ENCODE data around the gene IL1RAP. TPM values are rescaled to one million over a fixed set of nuclear protein-coding genes. Genes with fewer than 3 reads are reported as not detected.
A peak's percentile ranks its signal among the peaks of the same experiment; 100 is the strongest.

IL1RAP gene
- polyA plus RNA-seq, 3 donors, result 8.0 to 12.6 (median 11.8) TPM

DNA sequence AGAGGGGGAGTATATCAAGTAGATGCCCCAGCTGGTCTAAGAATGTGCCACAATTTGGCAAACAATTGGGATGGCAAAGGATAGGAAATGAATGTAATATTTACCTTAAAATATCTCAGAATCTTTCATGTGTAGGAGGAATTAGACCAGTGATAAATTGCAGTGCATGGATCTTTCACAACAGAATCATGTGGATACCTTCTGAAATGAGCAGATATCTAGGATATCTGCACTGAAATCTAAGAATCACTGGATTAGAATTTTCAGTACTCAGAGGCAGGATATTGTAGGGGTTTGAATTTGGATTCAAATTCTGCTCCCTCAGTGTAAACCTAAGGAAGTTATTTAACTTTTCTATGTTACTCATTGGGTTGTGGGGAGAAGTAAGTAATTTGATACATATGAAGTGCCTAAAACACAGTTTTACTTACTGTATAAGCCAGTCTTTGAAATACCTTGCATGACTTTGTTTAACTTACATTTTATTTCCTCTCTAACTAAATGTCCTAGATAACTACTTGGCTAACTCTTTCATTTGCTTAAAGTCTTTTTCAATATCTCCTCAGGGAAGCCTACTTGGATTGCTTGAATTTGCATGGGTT is 8.8 kb downstream of the IL1RAP start:
- TF ChIP-seq, protein P1, sequence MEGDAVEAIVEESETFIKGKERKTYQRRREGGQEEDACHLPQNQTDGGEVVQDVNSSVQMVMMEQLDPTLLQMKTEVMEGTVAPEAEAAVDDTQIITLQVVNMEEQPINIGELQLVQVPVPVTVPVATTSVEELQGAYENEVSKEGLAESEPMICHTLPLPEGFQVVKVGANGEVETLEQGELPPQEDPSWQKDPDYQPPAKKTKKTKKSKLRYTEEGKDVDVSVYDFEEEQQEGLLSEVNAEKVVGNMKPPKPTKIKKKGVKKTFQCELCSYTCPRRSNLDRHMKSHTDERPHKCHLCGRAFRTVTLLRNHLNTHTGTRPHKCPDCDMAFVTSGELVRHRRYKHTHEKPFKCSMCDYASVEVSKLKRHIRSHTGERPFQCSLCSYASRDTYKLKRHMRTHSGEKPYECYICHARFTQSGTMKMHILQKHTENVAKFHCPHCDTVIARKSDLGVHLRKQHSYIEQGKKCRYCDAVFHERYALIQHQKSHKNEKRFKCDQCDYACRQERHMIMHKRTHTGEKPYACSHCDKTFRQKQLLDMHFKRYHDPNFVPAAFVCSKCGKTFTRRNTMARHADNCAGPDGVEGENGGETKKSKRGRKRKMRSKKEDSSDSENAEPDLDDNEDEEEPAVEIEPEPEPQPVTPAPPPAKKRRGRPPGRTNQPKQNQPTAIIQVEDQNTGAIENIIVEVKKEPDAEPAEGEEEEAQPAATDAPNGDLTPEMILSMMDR (IDR thresholded peaks at IDR 0.05), result no peak
- Mint-ChIP-seq H3K4me3 (no peak overlapping the region), H3K4me1 (peaks cover 9% of the 10 kb centered on the region), H3K27me3 (ENCODE audit: low read depth in 3 of 3) (peaks cover 0 to 1% (median 0%) of the 10 kb centered on the region in 3 donors), H3K9me3 (peaks cover 0 to 6% (median 0%) of the 10 kb centered on the region in 7 donors), H3K36me3 (peaks cover 10 to 27% of the 10 kb centered on the region in 2 donors), H3K27ac (no peak overlapping the region)
- Histone ChIP-seq H3K4me1 (ENCODE audit: control insufficient read depth in 1 of 2, insufficient read depth in 2 of 2, low read length in 2 of 2) (peaks cover under 1 to 3% of the 10 kb centered on the region in 2 donors), H3K9me3 (replicated peaks in 1 of 2; ENCODE audit: control insufficient read depth in 1 of 2, insufficient read depth in 1 of 2, low read length in 2 of 2) (no peaks in the 10 kb centered on the region), H3K4me2 (replicated peaks; ENCODE audit: extremely low read depth, low read length, poor library complexity, severe bottlenecking) (no peak overlapping the region), H3K9ac (ENCODE audit: insufficient read depth, low read length, poor library complexity, severe bottlenecking) (no peak overlapping the region), H3K4me3 (replicated peaks in 1 of 3; ENCODE audit: low read depth in 2 of 3, low read length in 3 of 3) (no peak overlapping the region), H4K20me1 (ENCODE audit: insufficient read depth, low read length) (peaks cover 3% of the 10 kb centered on the region), H3K27me3 (ENCODE audit: control insufficient read depth in 2 of 2, insufficient read depth in 2 of 2, low read length in 2 of 2) (no peaks in the 10 kb centered on the region), H3K36me3 (replicated peaks in 1 of 2; ENCODE audit: control insufficient read depth in 1 of 2, insufficient read depth in 2 of 2, low read length in 2 of 2) (no peaks in the 10 kb centered on the region), H3K79me2 (ENCODE audit: insufficient read depth, low read length) (peaks cover 33% of the 10 kb centered on the region), H2AFZ (ENCODE audit: insufficient read depth, low read depth, low read length, poor library complexity, severe bottlenecking) (no peak overlapping the region), H3K27ac (ENCODE audit: low read depth in 1 of 2, low read length in 2 of 2) (no peak overlapping the region)
- intact Hi-C loops (cut with micrococcal nuclease), result no loop called here
- DNase-seq, result no peak

- H3K4me1 Mint-ChIP-seq, result peaks cover 16% of the 10 kb centered on the region
- Histone ChIP-seq H4K20me1 (ENCODE audit: insufficient read depth, low read length) (no peaks in the 10 kb centered on the region), H3K4me1 (ENCODE audit: control insufficient read depth in 1 of 2, insufficient read depth in 2 of 2, low read length in 2 of 2) (peaks cover 6 to 12% of the 10 kb centered on the region in 2 donors), H3K27me3 (ENCODE audit: control insufficient read depth in 2 of 2, insufficient read depth in 2 of 2, low read length in 2 of 2) (no peaks in the 10 kb centered on the region), H3K4me3 (replicated peaks in 1 of 3; ENCODE audit: low read depth in 2 of 3, low read length in 3 of 3) (no peak overlapping the region), H3K36me3 (replicated peaks in 1 of 2; ENCODE audit: control insufficient read depth in 1 of 2, insufficient read depth in 2 of 2, low read length in 2 of 2) (no peaks in the 10 kb centered on the region), H3K9me3 (replicated peaks in 1 of 2; ENCODE audit: control insufficient read depth in 1 of 2, insufficient read depth in 1 of 2, low read length in 2 of 2) (no peaks in the 10 kb centered on the region), H3K27ac (ENCODE audit: low read depth in 1 of 2, low read length in 2 of 2) (no peak overlapping the region), H3K9ac (ENCODE audit: insufficient read depth, low read length, poor library complexity, severe bottlenecking) (no peak overlapping the region), H2AFZ (ENCODE audit: insufficient read depth, low read depth, low read length, poor library complexity, severe bottlenecking) (no peak overlapping the region), H3K4me2 (replicated peaks; ENCODE audit: extremely low read depth, low read length, poor library complexity, severe bottlenecking) (no peak overlapping the region), H3K79me2 (ENCODE audit: insufficient read depth, low read length) (peaks cover 14% of the 10 kb centered on the region)
- H3K27ac Mint-ChIP-seq, result peak overlapping the region in 1 of 7 donors; percentile 4
- no peak for DNase-seq
- H3K36me3 Mint-ChIP-seq, result peaks cover 5 to 25% of the 10 kb centered on the region in 2 donors
- intact Hi-C loops (cut with micrococcal nuclease), result no loop called here
- peaks cover 0 to 1% (median 0%) of the 10 kb centered on the region in 3 donors for H3K27me3 Mint-ChIP-seq (ENCODE audit: low read depth in 3 of 3)
- peaks cover 0 to 3% (median 0%) of the 10 kb centered on the region in 7 donors for H3K9me3 Mint-ChIP-seq
- 89% methylated on average over 1 of the region's 1 CpG for WGBS (ENCODE audit: insufficient coverage)
- TF ChIP-seq, protein P1 (IDR thresholded peaks at IDR 0.05), result no peak
- no peak overlapping the region for H3K4me3 Mint-ChIP-seq
Observed at GRCh38 chr3:190524942-190525341, 11.1 kb downstream of the IL1RAP start.

Data from CD14-positive monocyte (primary cell).